Lower leg skin (tissue), 3 donors: ENCODE data around the gene ABI3.
"Not testable (repeated sequence)": the region's sequence is repeated elsewhere in the genome, so short reads cannot be mapped to it uniquely, and the experiment has no call there.

Experiments
- CTCF ChIP-seq, 3 donors: fragments of 450-650 bp; IDR thresholded peaks; one replicate each; pipeline ENCODE4 v1.5.1; 2016; ENCODE audit warnings: antibody characterized with exemption in 3 of 3, mild to moderate bottlenecking in 3 of 3, moderate library complexity in 2 of 3
- POLR2A ChIP-seq, 2 donors: fragments of 450-650 bp; IDR thresholded peaks; one replicate each; pipeline ENCODE4 v1.6.1; 2016 to 2017; ENCODE audit warnings: antibody characterized with exemption in 2 of 2, mild to moderate bottlenecking in 1 of 2, moderate library complexity in 1 of 2

- not testable (repeated sequence) for TF ChIP-seq POLR2A, CTCF (IDR thresholded peaks at IDR 0.05)
Observed at GRCh38 chr17:49170711-49171110, 39.8 kb upstream of the ABI3 start.
